HL-60 (cell line): ENCODE results near the gene FILIP1L.
A peak's percentile ranks its signal among the peaks of the same experiment; 100 is the strongest.

ENCODE experiments used
- DNase-seq, 2 experiments: peaks; one replicate each; pipeline ENCODE4 v3.0.0-alpha.2; 2010 to 2020; ENCODE audit warnings: low read depth in 1 of 2, low spot score in 1 of 2
- H3K27ac ChIP-seq: fragments of 250-450 bp; sonication (Bioruptor Pico); replicated peaks from 2 replicates; pipeline ENCODE4 v1.5.1; 2020; ENCODE audit warnings: mild to moderate bottlenecking, moderate library complexity
- H3K27me3 ChIP-seq: fragments of 250-450 bp; sonication (Bioruptor Pico); 2 replicates; pipeline ENCODE4 v1.5.1; 2021; ENCODE audit warnings: mild to moderate bottlenecking, moderate library complexity; ENCODE audit not compliant: insufficient read depth, poor library complexity, severe bottlenecking
- H3K4me3 ChIP-seq: replicated peaks from 2 replicates; pipeline ENCODE4 v1.5.1; 2011; ENCODE audit warnings: mild to moderate bottlenecking, control low read depth, low read length; ENCODE audit not compliant: insufficient read depth
- GABPA ChIP-seq: IDR thresholded peaks from 2 replicates; pipeline ENCODE4 v1.6.1; 2012; ENCODE audit warnings: low read depth
- POLR2AphosphoS5 ChIP-seq: IDR thresholded peaks from 2 replicates; pipeline ENCODE4 v1.6.1; 2012; ENCODE audit warnings: low read depth
- SPI1 ChIP-seq: IDR thresholded peaks from 2 replicates; pipeline ENCODE4 v1.6.1; 2012; ENCODE audit warnings: low read depth, mild to moderate bottlenecking, borderline replicate concordance
- TF ChIP-seq, protein P1 (sequence below): IDR thresholded peaks from one replicate; pipeline ENCODE4 v1.5.1; 2011; ENCODE audit warnings: low read length, control low read depth, inconsistent platforms; ENCODE audit not compliant: insufficient read depth
- TF ChIP-seq, protein P2 (sequence below): IDR thresholded peaks from 2 replicates; pipeline ENCODE4 v1.6.1; 2012; ENCODE audit warnings: low read depth; ENCODE audit not compliant: insufficient replicate concordance

The FILIP1L gene

DNA sequence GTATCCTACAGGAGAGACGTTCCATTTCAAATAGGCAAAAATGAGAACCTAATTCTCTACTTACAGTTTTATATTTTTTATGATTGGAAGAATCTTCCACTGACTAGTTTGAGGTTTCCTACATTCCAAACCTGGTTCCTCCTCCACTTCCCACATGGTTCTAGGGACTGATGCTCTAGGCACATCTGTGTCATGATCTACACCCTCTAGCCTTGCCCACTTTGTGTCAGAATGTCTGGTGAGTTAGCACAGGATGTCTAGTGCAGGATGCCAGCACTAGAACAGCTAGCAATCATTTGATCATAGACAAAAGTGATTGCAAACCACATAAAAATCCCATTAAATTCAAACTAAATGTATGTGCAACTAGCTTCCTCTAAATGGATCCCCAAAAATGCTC, 26.7 kb upstream of the FILIP1L start:
- TF ChIP-seq, protein P1, sequence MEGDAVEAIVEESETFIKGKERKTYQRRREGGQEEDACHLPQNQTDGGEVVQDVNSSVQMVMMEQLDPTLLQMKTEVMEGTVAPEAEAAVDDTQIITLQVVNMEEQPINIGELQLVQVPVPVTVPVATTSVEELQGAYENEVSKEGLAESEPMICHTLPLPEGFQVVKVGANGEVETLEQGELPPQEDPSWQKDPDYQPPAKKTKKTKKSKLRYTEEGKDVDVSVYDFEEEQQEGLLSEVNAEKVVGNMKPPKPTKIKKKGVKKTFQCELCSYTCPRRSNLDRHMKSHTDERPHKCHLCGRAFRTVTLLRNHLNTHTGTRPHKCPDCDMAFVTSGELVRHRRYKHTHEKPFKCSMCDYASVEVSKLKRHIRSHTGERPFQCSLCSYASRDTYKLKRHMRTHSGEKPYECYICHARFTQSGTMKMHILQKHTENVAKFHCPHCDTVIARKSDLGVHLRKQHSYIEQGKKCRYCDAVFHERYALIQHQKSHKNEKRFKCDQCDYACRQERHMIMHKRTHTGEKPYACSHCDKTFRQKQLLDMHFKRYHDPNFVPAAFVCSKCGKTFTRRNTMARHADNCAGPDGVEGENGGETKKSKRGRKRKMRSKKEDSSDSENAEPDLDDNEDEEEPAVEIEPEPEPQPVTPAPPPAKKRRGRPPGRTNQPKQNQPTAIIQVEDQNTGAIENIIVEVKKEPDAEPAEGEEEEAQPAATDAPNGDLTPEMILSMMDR: no peak
- TF ChIP-seq SPI1 (no peak), POLR2AphosphoS5 (no peak), GABPA (no peak)
- TF ChIP-seq, protein P2, sequence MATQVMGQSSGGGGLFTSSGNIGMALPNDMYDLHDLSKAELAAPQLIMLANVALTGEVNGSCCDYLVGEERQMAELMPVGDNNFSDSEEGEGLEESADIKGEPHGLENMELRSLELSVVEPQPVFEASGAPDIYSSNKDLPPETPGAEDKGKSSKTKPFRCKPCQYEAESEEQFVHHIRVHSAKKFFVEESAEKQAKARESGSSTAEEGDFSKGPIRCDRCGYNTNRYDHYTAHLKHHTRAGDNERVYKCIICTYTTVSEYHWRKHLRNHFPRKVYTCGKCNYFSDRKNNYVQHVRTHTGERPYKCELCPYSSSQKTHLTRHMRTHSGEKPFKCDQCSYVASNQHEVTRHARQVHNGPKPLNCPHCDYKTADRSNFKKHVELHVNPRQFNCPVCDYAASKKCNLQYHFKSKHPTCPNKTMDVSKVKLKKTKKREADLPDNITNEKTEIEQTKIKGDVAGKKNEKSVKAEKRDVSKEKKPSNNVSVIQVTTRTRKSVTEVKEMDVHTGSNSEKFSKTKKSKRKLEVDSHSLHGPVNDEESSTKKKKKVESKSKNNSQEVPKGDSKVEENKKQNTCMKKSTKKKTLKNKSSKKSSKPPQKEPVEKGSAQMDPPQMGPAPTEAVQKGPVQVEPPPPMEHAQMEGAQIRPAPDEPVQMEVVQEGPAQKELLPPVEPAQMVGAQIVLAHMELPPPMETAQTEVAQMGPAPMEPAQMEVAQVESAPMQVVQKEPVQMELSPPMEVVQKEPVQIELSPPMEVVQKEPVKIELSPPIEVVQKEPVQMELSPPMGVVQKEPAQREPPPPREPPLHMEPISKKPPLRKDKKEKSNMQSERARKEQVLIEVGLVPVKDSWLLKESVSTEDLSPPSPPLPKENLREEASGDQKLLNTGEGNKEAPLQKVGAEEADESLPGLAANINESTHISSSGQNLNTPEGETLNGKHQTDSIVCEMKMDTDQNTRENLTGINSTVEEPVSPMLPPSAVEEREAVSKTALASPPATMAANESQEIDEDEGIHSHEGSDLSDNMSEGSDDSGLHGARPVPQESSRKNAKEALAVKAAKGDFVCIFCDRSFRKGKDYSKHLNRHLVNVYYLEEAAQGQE: no peak
- Histone ChIP-seq H3K27me3 (no peaks in the 10 kb centered on the region), H3K27ac (no peak overlapping the region), H3K4me3 (no peak overlapping the region)
- no peak for DNase-seq

DNA sequence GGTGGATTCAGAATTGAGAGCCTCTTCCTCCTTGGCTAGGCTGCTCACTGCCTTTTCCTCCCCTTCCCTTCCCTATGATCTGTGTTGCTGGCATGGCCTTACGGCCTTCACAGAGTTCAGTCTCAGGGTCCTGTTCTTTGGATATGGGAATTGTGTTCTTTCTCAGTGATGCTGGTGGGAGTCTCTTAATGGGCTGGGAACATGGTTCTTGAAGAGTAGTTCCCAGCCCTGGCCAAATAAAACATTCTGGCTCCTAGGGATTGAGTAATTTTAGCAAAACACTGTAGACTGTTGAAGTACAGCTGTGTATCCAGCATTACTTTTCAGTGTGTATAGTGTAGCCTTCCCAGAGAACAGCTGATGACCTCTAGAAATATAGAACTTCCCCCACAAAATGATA, 22.6 kb upstream of the FILIP1L start:
- no peak overlapping the region for H3K4me3 ChIP-seq
- H3K27me3 ChIP-seq: no peaks in the 10 kb centered on the region
- no peak overlapping the region for H3K27ac ChIP-seq
- no peak for DNase-seq
- TF ChIP-seq POLR2AphosphoS5: no peak
- TF ChIP-seq, protein P2: no peak
- TF ChIP-seq, protein P1: no peak
- TF ChIP-seq GABPA: no peak
- TF ChIP-seq SPI1: no peak

DNA sequence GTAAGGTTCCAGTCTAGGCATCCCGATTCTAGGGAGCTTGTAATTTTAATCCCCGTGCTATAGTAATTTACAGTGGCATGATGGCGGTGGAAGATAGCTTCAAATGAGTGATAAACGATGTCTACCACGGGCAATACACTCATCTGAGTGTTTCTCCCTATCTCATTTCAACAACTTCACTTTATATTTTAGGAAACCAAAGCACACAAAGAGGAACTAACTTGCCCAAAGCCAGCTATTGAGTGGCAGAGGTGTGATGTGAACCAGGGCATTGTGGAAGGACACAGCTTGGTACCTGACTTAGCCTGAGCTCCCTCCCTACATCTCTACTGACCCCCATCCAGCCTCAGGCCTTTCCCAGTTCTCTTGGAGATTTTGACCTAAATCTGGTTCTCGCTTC, 16.9 kb upstream of the FILIP1L start:
- TF ChIP-seq GABPA (no peak), POLR2AphosphoS5 (no peak), SPI1 (no peak)
- TF ChIP-seq, protein P1: no peak
- TF ChIP-seq, protein P2: no peak
- DNase-seq: peak in 1 of 2 experiments; percentile 39
- no peaks in the 10 kb centered on the region for H3K27me3 ChIP-seq
- no peak overlapping the region for H3K4me3 ChIP-seq
- H3K27ac ChIP-seq: no peak overlapping the region
